ENCODE data around the gene ANXA2.

GRCh38 chr15:60374628-60375081 lies 23.1 kb downstream of the ANXA2 start:
- TF ChIP-seq CTCF (IDR thresholded peaks at IDR 0.05) (no peak), POLR2A (IDR thresholded peaks at IDR 0.05) (no peak)
